HG03558 (cell line): ENCODE results near the gene BRCA1.
"Not testable (repeated sequence)": the region's sequence is repeated elsewhere in the genome, so short reads cannot be mapped to it uniquely, and the experiment has no call there.

Source experiments
- ATAC-seq: cut with Tn5 transposase; IDR thresholded peaks from one replicate; pipeline ENCODE4 v1.9.1; 2021; ENCODE audit warnings: moderate number of reproducible peaks; ENCODE audit not compliant: unreplicated experiment; ENCODE audit errors: extremely low read depth

The BRCA1 gene

DNA sequence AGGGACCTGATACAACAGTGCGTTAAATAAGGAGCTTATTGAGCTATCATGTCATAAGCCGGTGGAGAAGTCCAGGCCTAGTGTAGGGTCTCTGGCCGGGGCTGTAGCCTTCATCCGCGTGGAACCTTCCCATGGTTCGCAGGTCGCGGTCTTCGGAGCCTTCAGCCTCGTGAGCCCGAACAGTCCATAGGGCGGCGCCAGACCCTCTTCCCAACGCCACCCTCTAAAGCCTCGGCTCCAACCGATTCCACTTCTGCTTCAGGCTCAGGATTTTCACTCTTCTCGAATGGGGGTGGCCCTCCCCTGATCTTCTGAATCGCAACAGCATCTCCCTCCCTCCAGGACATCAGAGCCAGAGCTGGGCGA lies 10.3 kb upstream of the BRCA1 start:
- no peak for ATAC-seq

DNA sequence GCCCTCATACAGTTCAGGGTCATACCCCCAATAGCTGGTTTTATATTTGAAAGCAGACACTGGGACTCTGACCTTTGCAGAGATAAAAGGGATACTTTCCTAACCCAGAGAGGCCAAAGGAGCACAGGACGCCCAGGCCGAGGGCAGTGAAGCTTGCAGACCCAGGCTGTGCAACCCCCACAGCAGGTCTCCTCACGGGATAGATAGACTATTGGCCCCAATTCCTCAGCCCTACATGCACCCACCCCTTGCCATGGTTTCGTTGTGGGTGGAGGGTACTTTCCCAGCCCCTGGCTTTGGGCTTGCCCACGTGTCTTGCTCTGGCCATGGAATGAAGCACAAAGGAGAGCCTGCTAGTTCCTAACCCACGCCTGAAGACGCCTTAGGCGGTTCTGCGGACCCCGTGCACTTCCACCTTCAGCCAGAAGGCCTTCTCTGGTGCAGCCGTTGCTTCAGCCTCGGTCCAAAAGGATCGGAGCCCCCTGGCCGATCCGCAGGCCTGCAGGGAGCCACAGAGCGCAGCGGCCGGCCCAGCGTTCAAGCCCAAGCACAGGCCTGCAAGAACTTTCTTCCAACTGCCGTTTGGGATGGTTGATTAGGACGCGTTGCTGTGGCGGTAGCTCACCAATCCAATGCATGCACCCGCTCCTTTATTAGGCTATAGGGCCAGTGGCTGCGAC lies 9.8 kb upstream of the BRCA1 start:
- ATAC-seq = no peak

DNA sequence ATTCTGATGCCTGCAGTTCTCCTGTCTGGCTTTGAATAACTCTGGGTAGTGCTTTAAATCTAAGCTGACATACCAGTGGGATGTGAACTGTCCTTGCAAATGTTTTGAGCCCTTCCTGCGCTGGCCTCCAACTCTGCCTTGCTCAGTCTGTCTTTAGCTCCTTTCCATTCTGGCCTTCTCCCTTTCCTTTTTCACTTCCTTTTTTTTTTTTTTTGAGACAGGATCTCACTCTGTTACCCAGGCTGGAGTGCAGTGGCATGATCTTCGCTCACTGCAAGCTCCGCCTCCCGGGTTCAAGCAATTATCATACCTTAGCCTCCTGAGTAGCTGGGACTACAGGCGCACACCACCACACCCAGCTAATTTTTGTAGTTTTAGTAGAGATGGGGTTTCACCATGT lies 8.3 kb upstream of the BRCA1 start:
- not testable (repeated sequence) for ATAC-seq

DNA sequence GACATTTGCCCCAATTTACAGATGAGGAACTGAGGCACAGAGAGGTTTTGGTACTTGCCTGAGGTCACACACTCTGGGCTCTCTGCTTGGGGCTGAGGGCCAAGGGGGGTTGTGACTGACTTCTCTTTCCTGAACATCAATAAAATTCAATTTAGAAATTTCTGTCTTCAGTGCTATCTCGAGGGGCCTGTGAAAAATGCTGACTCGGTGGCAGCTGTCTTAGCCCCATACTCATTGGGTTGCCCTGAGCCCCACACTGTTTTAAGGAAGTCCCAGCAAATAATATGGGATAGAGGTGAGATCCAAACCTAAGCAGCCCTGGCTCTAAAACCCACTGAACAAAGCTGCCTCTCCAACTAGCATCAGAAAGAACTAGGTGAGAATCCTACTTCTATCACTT lies 7.0 kb upstream of the BRCA1 start:
- ATAC-seq = no peak

DNA sequence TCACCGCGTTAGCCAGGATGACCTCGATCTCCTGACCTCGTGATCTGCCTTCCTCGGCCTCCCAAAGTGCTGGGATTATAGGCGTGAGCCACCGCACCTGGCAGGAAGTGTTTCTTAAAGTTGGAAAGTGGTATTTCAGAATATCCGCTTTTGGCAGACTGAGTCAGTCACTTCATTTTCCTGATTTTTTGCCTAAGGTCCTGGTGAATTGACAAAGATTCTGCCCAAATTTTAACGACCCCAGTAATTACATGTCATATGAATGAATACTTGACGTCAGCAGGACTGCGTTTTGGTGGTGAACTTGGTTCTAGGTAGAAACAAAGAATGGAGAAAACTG lies 4.5 kb upstream of the BRCA1 start:
- no peak for ATAC-seq

DNA sequence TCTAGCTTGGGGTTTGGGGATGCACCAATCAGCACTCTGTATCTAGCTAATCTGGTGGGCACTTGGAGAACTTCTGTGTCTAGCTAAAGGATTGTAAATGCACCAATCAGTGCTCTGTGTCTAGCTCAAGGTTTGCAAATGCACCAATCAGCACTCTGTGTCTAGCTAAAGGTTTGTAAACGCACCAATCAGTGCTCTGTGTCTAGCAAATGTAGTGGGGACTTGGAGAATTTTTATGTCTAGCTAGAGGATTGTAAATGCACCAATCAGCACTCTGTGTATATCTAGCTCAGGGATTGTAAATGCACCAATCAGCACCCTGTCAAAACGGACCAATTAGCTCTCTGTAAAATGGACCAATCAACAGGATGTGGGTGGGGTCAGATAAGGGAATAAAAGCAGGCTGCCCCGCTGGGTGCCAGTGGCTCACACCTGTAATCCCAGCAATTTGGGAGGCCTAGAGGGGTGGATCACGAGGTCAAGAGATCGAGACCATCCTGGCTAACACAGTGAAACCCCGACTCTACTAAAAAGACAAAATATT lies 2.2 kb upstream of the BRCA1 start:
- not testable (repeated sequence) for ATAC-seq

DNA sequence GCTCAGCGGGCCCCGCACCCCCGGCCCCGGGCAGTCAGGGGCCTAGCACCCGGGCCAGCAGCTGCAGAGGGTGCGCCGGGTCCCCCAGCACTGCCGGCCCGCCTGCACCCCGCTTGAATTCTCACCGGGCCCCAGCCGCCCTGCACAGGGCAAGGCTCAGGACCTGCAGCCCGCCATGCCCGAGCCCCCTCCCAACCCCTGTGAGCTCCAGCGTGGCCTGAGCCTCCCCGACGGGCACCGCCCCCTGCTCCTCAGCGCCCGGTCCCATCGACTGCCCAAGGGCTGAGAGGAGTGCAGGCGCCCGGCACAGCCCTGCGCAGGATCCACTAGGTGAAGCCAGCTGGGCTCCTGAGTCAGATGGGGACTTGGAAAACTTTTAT lies 1.7 kb upstream of the BRCA1 start:
- no peak for ATAC-seq

DNA sequence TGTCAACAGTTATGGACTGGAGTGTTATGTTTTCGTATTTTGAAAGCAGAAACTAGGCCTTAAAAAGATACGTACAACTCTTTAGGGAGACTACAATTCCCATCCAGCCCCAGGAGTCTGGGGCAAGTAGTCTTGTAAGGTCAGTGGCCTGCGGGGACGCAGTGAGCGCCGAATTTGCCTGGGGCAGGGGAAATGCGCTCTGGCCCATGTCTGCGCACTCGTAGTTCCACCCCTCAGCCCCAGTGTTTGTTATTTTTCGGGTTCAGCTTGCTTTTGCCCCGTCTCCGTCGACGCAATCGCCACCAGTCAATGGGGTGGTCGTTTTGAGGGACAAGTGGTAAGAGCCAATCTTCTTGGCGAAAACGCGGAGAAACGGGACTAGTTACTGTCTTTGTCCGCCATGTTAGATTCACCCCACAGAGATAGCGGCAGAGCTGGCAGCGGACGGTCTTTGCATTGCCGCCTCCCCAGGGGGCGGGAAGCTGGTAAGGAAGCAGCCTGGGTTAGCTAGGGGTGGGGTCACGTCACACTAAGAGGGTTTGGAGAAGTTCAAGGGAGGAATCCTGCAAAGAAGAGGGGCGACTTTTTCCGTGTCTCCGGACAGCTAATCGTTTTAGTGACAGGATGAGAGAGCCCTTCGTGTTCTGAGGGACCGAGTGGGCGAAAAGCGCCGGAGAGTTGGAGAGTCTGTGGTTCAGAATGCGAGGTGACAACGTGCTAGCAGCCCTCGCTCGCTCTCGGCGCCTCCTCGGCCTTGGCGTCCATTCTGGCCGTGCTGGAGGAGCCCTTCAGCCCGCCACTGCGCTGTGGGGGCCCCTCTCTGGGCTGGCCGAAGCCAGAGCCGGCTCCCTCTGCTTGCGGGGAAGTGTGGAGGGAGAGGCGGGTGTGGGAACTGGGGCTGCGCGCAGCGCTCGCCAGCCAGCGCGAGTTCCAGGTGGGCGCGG lies 1.1 kb upstream of the BRCA1 start:
- no peak for ATAC-seq

DNA sequence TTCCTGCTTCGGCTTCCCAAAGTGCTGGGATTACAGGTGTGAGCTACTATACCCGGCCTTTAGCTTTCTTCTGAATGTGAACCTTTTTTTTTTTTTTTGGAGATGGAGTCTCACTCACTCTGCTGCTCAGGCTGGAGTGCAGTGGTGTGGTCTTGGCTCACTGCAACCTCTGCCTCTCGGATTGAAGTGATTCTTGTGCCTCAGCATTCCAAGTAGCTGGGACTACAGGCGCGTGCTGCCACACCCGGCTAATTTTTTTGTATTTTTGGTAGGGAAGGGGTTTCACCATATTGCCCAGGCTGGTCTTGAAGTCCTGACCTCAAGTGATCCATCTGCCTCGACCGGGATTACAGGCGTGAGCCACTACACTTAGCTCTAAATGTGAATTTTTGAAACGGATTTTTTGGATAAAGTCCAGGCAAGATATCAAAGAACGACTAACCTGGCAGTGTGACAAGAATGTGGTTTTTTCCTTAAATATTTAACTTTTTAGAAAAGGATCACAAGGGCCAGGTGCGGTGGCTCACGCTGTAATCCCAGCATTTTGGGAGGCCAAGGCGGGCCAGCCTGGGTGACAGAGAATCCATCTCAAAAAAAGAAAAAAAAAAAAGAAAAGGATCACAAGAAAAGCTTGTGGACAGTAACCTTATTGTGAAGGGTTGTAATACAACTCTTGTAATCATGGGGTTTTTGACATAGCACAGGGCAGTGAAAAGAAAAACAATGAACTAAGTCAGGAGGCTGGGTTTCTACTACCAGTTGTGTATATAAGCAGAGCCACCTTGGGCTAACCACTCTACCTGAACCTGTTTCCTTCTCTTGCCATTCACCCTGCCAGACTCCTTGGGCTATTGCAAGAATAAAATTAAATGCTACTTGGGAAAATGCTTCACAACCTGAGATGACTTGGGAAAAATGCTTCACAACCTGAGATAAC lies 6.2 kb downstream of the BRCA1 start:
- no peak for ATAC-seq

DNA sequence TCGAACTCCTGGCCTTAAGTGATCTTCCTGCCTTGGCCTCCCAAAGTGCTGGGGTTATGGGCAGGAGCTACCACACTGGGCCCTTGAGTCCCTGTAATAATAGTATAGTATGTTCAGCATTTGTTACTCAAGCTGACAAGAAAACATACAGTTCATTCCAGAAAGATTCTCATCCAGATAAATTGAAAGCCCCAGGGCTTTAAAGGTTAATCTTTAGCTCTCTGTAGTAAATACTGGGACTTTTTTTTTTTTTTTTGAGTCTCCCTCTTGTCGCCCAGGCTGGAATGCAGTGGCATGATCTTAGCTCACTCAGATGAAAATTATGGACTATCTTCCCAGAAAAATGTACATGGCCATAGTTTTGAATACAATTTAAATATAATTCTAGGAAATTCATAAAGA lies 11.0 kb downstream of the BRCA1 start:
- ATAC-seq = no peak

DNA sequence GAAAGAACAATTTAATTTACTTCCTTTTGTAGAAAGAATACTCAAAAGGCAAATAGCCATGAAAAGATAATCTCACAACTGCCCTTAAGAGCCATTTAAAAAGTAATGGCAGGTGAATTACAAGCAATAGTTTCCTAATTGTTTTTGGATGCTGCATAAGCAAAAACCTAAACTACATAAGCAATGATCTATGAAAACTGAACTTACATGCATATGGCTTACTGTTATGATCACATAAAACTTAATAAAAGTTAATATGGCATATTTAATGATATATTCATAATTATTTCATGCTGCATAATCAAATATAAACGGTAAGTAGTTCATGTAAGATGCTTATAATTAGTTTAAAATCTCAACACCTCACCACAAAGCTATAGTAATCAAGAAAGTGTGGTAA lies 18.6 kb downstream of the BRCA1 start:
- no peak for ATAC-seq

DNA sequence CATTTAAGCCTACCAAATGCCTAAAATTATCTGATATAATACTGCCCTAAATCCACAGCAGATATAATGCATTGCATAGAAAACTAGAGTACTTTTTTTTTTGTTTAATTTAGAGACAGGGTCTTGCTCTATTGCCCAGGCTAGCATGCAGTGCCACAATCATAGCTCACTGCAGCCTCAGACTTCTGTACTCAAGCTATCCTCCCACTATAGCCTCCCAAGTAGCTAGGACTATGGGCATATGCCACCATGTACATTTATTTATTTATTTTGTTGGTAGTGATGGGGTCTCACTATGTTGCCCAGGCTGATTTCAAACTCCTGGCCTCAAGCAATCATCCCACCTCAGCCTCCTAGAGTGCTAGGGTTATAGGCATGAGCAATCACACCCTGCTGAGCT lies 20.0 kb downstream of the BRCA1 start:
- ATAC-seq = no peak

DNA sequence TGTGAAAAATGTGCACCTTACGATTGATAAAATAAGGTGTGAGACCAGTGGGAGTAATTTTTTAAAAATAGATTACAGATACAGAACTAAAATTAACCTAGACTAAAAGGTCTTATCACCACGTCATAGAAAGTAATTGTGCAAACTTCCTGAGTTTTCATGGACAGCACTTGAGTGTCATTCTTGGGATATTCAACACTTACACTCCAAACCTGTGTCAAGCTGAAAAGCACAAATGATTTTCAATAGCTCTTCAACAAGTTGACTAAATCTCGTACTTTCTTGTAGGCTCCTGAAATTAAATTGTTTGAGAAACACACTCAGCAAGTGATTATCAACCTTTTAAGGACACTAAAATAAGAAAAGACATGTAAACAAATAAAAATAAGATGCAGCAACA lies 20.5 kb downstream of the BRCA1 start:
- ATAC-seq = no peak

DNA sequence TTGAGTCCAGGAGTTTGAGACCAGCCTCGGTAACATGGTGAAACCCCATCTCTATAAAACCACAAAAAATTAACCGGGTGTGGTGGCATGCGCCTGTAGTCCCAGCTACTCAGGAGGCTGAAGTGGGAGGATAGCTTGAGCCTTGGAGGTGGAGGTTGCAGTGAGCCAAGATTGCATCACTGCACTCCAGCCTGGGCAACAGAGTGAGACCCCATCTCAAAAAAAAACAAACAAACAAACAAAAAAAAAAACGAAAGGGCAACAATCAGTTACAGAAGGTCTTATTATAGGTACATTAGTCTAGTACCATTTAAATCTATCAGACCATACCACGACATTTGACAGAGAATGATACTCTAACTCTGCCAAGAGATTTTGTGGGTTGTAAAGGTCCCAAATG lies 29.8 kb downstream of the BRCA1 start:
- ATAC-seq = not testable (repeated sequence)

DNA sequence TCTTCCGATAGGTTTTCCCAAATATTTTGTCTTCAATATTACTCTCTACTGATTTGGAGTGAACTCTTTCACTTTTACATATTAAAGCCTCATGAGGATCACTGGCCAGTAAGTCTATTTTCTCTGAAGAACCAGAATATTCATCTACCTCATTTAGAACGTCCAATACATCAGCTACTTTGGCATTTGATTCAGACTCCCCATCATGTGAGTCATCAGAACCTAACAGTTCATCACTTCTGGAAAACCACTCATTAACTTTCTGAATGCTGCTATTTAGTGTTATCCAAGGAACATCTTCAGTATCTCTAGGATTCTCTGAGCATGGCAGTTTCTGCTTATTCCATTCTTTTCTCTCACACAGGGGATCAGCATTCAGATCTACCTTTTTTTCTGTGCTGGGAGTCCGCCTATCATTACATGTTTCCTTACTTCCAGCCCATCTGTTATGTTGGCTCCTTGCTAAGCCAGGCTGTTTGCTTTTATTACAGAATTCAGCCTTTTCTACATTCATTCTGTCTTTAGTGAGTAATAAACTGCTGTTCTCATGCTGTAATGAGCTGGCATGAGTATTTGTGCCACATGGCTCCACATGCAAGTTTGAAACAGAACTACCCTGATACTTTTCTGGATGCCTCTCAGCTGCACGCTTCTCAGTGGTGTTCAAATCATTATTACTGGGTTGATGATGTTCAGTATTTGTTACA lies 30.9 kb downstream of the BRCA1 start:
- ATAC-seq = no peak

DNA sequence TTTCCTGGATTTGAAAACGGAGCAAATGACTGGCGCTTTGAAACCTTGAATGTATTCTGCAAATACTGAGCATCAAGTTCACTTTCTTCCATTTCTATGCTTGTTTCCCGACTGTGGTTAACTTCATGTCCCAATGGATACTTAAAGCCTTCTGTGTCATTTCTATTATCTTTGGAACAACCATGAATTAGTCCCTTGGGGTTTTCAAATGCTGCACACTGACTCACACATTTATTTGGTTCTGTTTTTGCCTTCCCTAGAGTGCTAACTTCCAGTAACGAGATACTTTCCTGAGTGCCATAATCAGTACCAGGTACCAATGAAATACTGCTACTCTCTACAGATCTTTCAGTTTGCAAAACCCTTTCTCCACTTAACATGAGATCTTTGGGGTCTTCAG lies 32.3 kb downstream of the BRCA1 start:
- ATAC-seq = no peak

DNA sequence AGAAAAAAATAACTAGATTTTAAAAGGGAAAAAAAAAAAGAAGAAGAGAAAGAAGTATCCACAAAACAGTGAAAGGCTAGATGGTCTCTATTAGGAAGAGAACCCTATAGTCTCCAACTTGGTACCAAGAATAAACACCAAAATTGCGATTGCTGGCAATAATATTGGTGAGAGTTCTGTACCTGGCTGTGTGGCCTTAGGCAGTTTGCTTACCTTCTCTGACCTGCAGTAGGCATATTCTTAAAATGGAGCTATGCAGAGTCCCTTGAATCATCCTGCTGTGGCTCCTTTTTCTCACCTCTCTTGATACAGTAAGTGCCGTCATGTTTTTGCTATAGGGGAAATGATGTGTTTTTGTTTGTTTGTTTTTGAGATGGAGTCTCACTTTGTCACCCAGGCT lies 35.1 kb downstream of the BRCA1 start:
- no peak for ATAC-seq

DNA sequence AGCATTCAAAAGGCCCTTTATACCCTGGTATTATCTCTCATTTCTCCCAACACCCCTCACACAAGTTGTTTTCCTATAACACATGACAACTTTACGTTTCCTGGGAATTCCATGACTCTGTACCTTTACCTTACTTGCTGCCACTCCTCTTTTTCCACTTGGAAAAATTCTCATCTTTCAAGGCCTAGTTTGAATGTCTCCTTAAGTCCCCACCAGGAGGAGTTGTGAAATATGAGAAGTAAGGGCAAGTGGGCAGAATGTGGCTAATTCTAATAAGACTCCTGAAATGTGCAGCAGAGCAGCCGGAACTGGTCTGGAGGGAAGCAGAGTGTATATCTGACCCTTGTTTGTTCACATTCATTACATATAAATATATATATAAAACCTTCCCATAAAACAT lies 39.7 kb downstream of the BRCA1 start:
- ATAC-seq = no peak

DNA sequence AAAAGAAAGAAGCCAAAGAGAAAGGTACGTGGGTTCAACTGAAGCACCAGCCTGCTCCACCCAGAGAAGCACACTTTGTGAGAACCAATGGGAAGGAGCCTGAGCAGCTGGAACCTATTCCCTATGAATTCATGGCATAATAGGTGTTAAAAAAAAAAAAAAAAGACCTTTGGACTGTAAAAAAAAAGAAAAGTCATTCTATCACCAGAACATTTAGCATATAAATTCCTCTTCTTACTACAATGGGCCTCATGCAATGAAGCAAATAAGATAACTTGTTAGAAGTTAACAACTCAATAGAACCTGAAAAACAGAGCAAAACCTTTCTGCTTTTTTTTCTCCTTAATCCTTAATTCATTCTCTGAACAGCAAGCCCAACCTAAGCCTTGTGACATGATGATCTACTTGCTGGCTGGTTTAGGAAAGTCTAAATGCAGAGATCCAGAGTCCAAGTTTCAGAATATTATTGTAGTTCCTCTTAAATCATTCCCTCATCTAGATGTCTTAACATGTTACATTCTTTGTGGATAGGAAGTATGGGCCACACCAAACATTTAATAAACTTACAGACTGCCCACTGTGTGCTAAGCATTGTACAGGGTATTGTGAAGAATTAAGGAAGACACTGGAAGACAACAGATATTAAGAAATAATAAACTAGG lies 45.4 kb downstream of the BRCA1 start:
- no peak for ATAC-seq
